ENCODE results near the gene PPDPF. TPM values are rescaled to one million over a fixed set of nuclear protein-coding genes. Genes with fewer than 3 reads are reported as not detected.
A peak's percentile ranks its signal among the peaks of the same experiment; 100 is the strongest.

Gene PPDPF
- total RNA-seq, 2 experiments from 2014 or later = 34.9 to 117 TPM

- no TSS peak for BruUV-seq (replicated peaks)
- POLR2A ChIA-PET = interaction anchor here (0.9 to 1.0 kb wide), 2 partner anchors 11 to 32 kb away, joined by 3 to 6 read pairs; partner anchors contain the start of gene PPDPF
- intact Hi-C loops (cut with micrococcal nuclease; ENCODE audit: unreplicated experiment) = loop anchor here (1.0 to 5.0 kb wide), 2 partner anchors 75 to 90 kb away; partner anchors contain the start of gene GMEB2
- Histone ChIP-seq H3K4me2 (ENCODE audit: low read length) (peak overlapping the region; percentile 97), H3K79me2 (ENCODE audit: insufficient read depth, low read depth, low read length) (no peaks in the 10 kb centered on the region), H3K9me2 (ENCODE audit: insufficient read depth, low read length) (no peaks in the 10 kb centered on the region), H3K4me1 (ENCODE audit: insufficient read depth, low read length, poor library complexity, severe bottlenecking) (peaks cover 48% of the 10 kb centered on the region), H3K36me3 (ENCODE audit: insufficient read depth, low read length) (no peaks in the 10 kb centered on the region), H2AFZ (ENCODE audit: low read length) (peak overlapping the region; percentile 59; the same call in 1 of the 2 replicates), H3K27ac (ENCODE audit: low read depth, low read length, poor library complexity, severe bottlenecking) (peak overlapping the region; percentile 91), H3K9me3 (ENCODE audit: low read length) (no peaks in the 10 kb centered on the region), H3K4me3 (ENCODE audit: low read depth, low read length, poor library complexity, severe bottlenecking) (peak overlapping the region; percentile 65), H4K20me1 (ENCODE audit: insufficient read depth, low read length) (no peaks in the 10 kb centered on the region)
- TF ChIP-seq EZH2phosphoT487 (IDR thresholded peaks at IDR 0.05; ENCODE audit: borderline replicate concordance, low read depth, low read length) = no peak
- no peak for TF ChIP-seq CTCF (conservative IDR thresholded peaks at IDR 0.05; ENCODE audit: low read length)
- peak; percentile 92 for DNase-seq (ENCODE audit: low spot score)
- CTCF ChIA-PET (ENCODE audit: unreplicated experiment) = interaction anchor here (0.6 to 0.7 kb wide), 2 partner anchors 12 to 208 kb away, joined by 3 to 5 read pairs; no protein-coding TSS in a partner anchor
Measured at GRCh38 chr20:63552481-63553249, 32.1 kb downstream of the PPDPF start.

- peak; percentile 93 for DNase-seq (ENCODE audit: low spot score)
- no peaks in the 10 kb centered on the region for H4K20me1 ChIP-seq (ENCODE audit: insufficient read depth, low read length)
- H3K36me3 ChIP-seq (ENCODE audit: insufficient read depth, low read length) = no peaks in the 10 kb centered on the region
- ChIA-PET CTCF (ENCODE audit: unreplicated experiment) (interaction anchor here (0.7 kb wide), 1 partner anchor 12 kb away, joined by 3 read pairs; no protein-coding TSS in a partner anchor), POLR2A (interaction anchor here (0.9 to 1.0 kb wide), 2 partner anchors 12 to 33 kb away, joined by 3 to 6 read pairs; partner anchors contain the start of gene PPDPF)
- peaks cover 43% of the 10 kb centered on the region for H3K4me1 ChIP-seq (ENCODE audit: insufficient read depth, low read length, poor library complexity, severe bottlenecking)
- peak overlapping the region; percentile 97 for H3K4me2 ChIP-seq (ENCODE audit: low read length)
- intact Hi-C loops (cut with micrococcal nuclease; ENCODE audit: unreplicated experiment) = loop anchor here (5.0 kb wide), 1 partner anchor 74 kb away; the partner anchor contains the start of gene GMEB2
- no peaks in the 10 kb centered on the region for H3K9me2 ChIP-seq (ENCODE audit: insufficient read depth, low read length)
- peak overlapping the region; percentile 71 for H3K4me3 ChIP-seq (ENCODE audit: low read depth, low read length, poor library complexity, severe bottlenecking)
- BruUV-seq (replicated peaks) = no TSS peak
- H3K9me3 ChIP-seq (ENCODE audit: low read length) = no peaks in the 10 kb centered on the region
- H3K79me2 ChIP-seq (ENCODE audit: insufficient read depth, low read depth, low read length) = no peaks in the 10 kb centered on the region
- peak overlapping the region; percentile 62; the same call in 1 of the 2 replicates for H2AFZ ChIP-seq (ENCODE audit: low read length)
- TF ChIP-seq EZH2phosphoT487 (IDR thresholded peaks at IDR 0.05; ENCODE audit: borderline replicate concordance, low read depth, low read length) = no peak
- no peak for TF ChIP-seq CTCF (conservative IDR thresholded peaks at IDR 0.05; ENCODE audit: low read length)
- peak overlapping the region; percentile 91 for H3K27ac ChIP-seq (ENCODE audit: low read depth, low read length, poor library complexity, severe bottlenecking)
Measured at GRCh38 chr20:63553251-63553932, 32.8 kb downstream of the PPDPF start.

All from OCI-LY7 (cell line).